HG03469 (cell line): ENCODE measurements around the gene RAE1.
"Not testable (repeated sequence)": the region's sequence is repeated elsewhere in the genome, so short reads cannot be mapped to it uniquely, and the experiment has no call there.

Experiments
- ATAC-seq: cut with Tn5 transposase; IDR thresholded peaks from one replicate; pipeline ENCODE4 v1.9.1; 2021; ENCODE audit warnings: mild to moderate bottlenecking, moderate library complexity, moderate number of reproducible peaks; ENCODE audit not compliant: unreplicated experiment

The RAE1 gene

GRCh38 chr20:57411406-57412283 lies 60.6 kb downstream of the RAE1 start:
- no peak for ATAC-seq

GRCh38 chr20:57412347-57413029 lies 61.4 kb downstream of the RAE1 start:
- no peak for ATAC-seq

DNA sequence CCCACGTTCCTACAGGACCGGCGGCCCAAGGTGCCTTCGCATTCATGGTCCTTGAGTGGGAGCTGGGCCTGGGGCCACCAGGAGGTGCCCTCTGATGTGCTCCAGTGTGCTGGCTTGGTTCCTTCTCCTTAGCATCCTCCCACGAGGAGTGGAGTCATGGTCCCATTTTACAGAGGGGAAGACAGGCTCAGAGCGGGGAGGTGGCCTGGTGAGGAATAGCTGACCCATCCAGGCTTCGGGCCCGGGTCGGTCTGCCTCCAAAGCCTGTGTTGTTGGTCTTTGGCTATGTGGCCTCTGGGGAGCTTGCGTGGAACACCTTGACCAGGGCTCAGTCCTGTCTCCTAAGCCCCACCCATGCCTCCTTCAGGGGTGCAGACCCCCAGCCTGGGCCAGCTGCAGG lies 62.9 kb downstream of the RAE1 start:
- no peak for ATAC-seq

- ATAC-seq: no peak
Observed at GRCh38 chr20:57414867-57415592, 64.0 kb downstream of the RAE1 start.

DNA sequence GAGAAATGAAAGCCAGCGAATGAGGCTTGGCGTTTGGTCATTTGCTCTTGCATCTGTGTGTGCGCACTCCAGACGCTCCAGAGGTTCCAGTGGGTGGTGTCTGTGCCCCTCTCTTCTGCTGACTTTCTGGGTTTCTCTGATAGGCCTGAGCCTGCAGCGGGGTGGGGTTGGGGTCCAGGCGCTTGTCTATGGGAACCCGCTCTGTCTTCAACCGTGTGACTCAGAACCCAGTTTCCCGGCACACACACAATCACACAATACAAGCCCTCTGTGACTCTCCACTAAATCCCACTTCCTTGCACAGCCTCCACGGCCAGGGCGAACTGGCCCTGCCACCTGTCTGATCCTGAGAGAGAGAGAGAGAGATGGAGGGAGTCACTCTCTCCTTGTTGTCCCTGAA lies 64.7 kb downstream of the RAE1 start:
- ATAC-seq: no peak

GRCh38 chr20:57416296-57417022 lies 65.4 kb downstream of the RAE1 start:
- no peak for ATAC-seq

- ATAC-seq: no peak
Observed at GRCh38 chr20:57417051-57417689, 66.1 kb downstream of the RAE1 start.

GRCh38 chr20:57417830-57418780 lies 67.0 kb downstream of the RAE1 start:
- ATAC-seq: no peak

DNA sequence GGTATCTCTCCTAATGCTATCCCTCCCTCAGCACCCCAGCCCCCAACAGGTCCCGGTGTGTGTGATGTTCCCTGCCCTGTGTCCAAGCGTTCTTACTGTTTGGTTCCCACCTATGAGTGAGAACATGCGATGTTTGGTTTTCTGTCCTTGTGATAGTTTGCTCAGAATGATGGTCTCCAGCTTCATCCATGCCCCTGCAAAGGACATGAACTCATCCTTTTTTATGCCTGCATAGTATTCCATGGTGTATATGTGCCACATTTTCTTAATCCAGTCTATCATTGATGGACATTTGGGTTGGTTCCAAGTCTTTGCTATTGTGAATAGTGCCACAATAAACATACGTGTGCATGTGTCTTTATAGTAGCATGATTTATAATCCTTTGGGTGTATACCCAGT lies 68.4 kb downstream of the RAE1 start:
- not testable (repeated sequence) for ATAC-seq

DNA sequence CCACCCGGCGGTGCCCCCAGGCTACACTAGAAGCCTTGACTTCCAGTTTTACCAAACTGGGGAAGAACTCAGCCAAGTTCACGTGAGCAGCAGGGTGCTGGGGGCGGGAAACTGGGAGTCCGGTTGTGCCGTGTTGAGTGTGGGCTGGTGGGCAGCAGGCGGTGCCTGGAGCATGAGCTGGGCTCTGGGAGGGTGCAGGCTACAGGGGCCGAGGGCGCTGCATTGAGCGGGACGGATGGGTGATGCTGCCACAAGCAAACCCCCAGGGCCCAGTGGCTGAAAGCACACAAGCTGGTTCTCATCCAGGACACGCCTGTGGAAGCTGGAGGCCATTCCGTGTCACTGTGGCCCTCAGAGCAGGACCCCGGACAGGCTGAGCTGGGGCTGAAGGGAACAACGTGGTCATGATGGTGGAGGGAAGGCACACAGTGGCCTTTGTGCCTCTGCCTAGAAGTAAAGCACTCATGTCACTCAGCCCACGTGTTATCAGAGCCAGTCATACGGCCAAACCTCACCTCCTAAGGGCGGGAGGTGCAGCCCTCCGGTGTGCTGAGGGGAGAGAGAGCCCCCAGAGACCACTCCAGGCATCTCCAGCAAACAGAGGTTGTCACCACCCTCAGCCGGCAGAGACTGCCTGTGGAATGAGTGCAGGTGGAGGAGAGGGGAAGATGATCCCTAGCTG lies 69.7 kb downstream of the RAE1 start:
- ATAC-seq: no peak

- no peak for ATAC-seq
Observed at GRCh38 chr20:57421253-57422220, 70.5 kb downstream of the RAE1 start.

GRCh38 chr20:57422254-57422653 lies 71.2 kb downstream of the RAE1 start:
- ATAC-seq: no peak

- no peak for ATAC-seq
Observed at GRCh38 chr20:57425150-57426013, 74.3 kb downstream of the RAE1 start.

DNA sequence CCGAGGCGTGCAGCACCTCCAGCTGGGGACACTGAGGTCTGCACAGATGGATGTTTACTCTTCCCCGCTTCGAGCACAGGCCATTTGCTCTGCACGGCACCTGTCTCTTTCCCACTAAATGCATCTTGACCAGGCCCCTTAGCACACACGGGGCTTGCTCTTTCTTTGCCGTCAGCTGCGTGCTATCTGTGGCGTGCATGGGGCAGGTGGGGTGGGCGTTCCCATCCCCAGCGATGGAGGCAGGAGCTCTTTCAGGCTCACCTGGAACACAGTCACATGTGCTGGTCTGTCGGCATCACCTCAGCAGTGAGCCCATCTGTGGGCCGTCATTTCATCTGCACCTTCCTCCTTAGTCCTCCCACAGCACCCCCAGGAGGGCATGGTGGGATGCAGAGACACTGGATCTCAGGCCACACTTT lies 75.2 kb downstream of the RAE1 start:
- ATAC-seq: no peak

GRCh38 chr20:57426831-57427230 lies 75.8 kb downstream of the RAE1 start:
- no peak for ATAC-seq

DNA sequence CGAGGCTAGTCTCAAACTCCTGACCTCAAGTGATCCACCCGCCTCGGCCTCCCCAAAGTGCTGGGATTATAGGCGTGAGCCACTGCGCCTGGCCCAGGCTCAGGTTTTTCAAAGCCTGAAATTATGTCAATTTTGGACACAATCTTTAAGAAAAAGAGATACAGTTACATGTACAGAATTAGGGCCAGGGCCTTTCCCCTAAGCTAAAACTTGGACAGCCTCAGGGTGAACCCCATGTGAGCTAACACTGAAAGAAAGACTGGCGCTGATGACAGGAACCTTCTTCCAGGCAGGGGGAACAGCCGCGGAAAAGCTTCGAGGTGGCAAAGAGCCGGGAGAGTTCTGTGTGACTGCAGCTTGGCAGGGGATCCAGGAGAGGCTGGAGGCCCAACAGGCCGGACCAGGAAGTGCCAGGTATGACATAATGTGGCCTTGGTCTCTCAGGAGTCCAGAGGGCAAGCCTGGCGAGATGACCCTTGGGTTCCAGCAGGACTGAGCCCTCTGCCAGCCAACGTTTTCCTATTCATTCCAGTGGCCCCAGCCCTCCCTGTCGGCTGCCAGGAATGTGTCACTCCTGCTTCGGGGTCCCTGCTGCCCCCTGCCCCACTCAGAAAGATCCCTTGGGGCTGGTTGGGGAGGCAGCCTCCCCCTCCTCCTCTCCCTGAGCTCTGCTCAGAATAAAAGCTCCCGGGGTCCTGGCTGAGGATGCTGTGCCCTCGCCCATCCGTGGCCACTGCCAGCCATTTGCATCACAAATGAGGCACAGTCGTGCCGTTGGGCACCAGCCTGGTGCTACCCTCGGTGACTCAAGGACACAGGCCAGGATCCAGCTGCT lies 77.5 kb downstream of the RAE1 start:
- ATAC-seq: no peak
